Measurements from ENCODE around the gene ZNF765. TPM values are rescaled to one million over a fixed set of nuclear protein-coding genes. Genes with fewer than 3 reads are reported as not detected.

ZNF765 gene
- total RNA-seq, result 7.3 and 7.7 TPM in 2 replicates
- polyA plus RNA-seq, result 2.5 and 2.7 TPM in 2 replicates
- polyA plus RNA-seq (2011; cell fraction: cytosol; rRNA removed), result 2.5 and 2.7 TPM in 2 replicates
- 10.9 and 13.6 TPM in 2 replicates for polyA plus RNA-seq (2011; cell fraction: nucleus; rRNA removed)
- polyA plus RNA-seq (2012), result 5.0 and 5.7 TPM in 2 replicates
- polyA minus RNA-seq, result 9.4 and 10.1 TPM in 2 replicates
- 4.3 TPM for polyA minus RNA-seq (2011; cell fraction: cytosol; rRNA and poly(A)+ RNA removed)
- polyA minus RNA-seq (2011; cell fraction: nucleus; rRNA and poly(A)+ RNA removed), result 10.8 and 15.8 TPM in 2 replicates
- percentile 62 among the genes with signal in this experiment for Bru-seq, nascent RNA
- BruChase-seq, experiment 1, labeled RNA remaining after a 6-hour chase, result percentile 66 among the genes with signal in this experiment
- percentile 66 among the genes with signal in this experiment for BruChase-seq, experiment 2, labeled RNA remaining after a 2-hour chase
- long read RNA-seq, full-length matches to known transcripts, result 12 of 16 reads
- long read RNA-seq, partial matches to known transcripts, result 0 of 16 reads
- long read RNA-seq, other reads (novel, unspliced or antisense), result 4 of 16 reads

DNA sequence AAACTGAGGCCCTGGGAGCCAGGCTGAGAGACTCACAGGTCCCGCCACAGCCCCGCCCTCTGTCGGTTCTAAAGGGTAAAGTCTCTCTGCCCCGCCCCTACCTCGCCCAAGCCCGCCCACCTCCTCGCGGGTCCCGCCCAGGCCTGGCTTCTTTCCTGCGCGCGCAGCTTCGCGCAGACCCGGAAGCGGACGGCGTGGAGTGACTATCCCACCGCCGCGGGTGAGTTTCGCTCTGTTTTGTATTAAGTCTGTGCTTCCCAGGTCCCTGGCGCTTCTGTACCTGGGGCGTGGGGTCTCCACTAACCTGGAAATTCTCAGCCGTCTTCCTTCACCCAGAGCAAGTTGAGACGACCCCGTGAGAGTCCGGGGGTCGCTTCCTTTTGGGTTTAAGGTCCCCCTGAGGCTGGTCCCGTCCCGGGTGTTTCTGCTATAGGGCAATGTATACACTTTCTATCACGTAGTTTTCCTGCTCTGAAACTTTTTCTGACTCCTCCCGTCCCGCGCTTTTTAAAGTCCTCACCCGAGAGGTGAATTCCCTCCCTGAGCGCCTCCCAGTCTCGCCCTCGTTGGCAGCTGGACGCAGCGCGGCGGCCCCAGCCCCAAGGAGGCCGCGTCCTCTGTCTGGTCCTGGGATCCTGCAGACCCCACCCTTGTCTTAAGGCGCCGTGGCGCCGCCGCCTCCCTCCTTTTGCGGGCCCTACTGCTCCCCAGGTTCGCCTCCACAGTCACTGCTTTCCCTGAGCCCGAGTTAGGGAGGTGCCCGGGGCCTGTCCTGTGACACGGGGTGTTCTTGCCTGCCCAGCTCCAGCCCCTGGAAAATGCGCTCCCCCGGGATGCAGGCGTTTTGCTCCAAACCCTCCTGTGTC lies at the start of gene ZNF765:
Gene ZNF765, plus strand, starts transcription at position 176 of the 866 bp plus-strand sequence. CDS start 2,867 bp downstream, outside the sequence.
- dilution Hi-C loops (cut with MboI; ENCODE audit: extremely low pct_ligation_motif_present, low sequenced_read_pairs) (no loop called here), intact Hi-C loops (cut with micrococcal nuclease) (loop anchor here (2.0 to 10.0 kb wide), 5 partner anchors 30 to 200 kb away; partner anchors contain the start of genes ZNF525, ZNF665, ZNF761 and ZNF813)
- FAIRE-seq, result peak; percentile 81
- H3K27ac ChIP-seq (ENCODE audit: insufficient read depth, low read depth, low read length), result peak within 1 kb of the TSS; percentile 71
- peak within 1 kb of the TSS; percentile 99 for H2AFZ ChIP-seq (ENCODE audit: low read depth, low read length)
- H3K9me1 ChIP-seq (replicated peaks; ENCODE audit: control insufficient read depth, extremely low read depth, insufficient read depth, low read length), result no peaks in the 10 kb centered on the region
- H3K4me1 ChIP-seq (ENCODE audit: control insufficient read depth, extremely low read depth, insufficient read depth, low read length), result peaks cover 5% of the 10 kb centered on the region
- peak within 1 kb of the TSS; percentile 88 to 95 (median 93) for H3K4me3 ChIP-seq (replicated peaks in 1 of 3; ENCODE audit: insufficient read depth in 1 of 3, low read depth in 1 of 3, low read length in 3 of 3)
- H3K9me3 ChIP-seq (replicated peaks; ENCODE audit: control insufficient read depth, insufficient read depth, low read length), result no peaks in the 10 kb centered on the region
- BruUV-seq (replicated peaks), result TSS peak; percentile 79
- no peaks in the 10 kb centered on the region for H4K20me1 ChIP-seq (replicated peaks; ENCODE audit: control insufficient read depth, extremely low read depth, insufficient read depth, low read length)
- DNase-seq (ENCODE audit: low read depth, low spot score), result peak; percentile 91
- POLR2A ChIA-PET, result no interaction called here
- peak within 1 kb of the TSS; percentile 78 for H3K4me2 ChIP-seq (ENCODE audit: insufficient read depth, low read length)
- TF ChIP-seq MAX (IDR thresholded peaks at IDR 0.05; ENCODE audit: insufficient read depth, insufficient read length) (no peak), GATA2 (IDR thresholded peaks at IDR 0.05; ENCODE audit: insufficient read depth, insufficient read length, low read depth, low read length) (no peak), CTCF (IDR thresholded peaks at IDR 0.05; ENCODE audit: extremely low read depth in 1 of 2, insufficient read depth in 1 of 2, low read depth in 1 of 2, low read length in 2 of 2) (peak in 1 of 2 donors; percentile 66), POLR2AphosphoS5 (IDR thresholded peaks at IDR 0.05; ENCODE audit: insufficient read depth, low read depth, low read length) (peak; percentile 49), FOS (IDR thresholded peaks at IDR 0.05; ENCODE audit: borderline replicate concordance, insufficient read depth, low read length) (no peak), POLR2A (IDR thresholded peaks at IDR 0.05; ENCODE audit: low read depth, low read length) (peak; percentile 72)
- peaks cover 3% of the 10 kb centered on the region for H3K79me2 ChIP-seq (ENCODE audit: control insufficient read depth, insufficient read depth, low read length)
- H3K9ac ChIP-seq (replicated peaks; ENCODE audit: extremely low read depth, insufficient read depth, low read length), result peak within 1 kb of the TSS; percentile 73
- CTCF ChIA-PET, result interaction anchor here (1.5 to 1.6 kb wide), 2 partner anchors 30 to 200 kb away, joined by 8 to 10 read pairs; no protein-coding TSS in a partner anchor
- peaks cover 0 to 2% of the 10 kb centered on the region in 2 experiments for H3K36me3 ChIP-seq (ENCODE audit: control insufficient read depth in 2 of 2, extremely low read depth in 1 of 2, insufficient read depth in 2 of 2, low read length in 2 of 2)
- H3K27me3 ChIP-seq (ENCODE audit: control insufficient read depth in 2 of 2, insufficient read depth in 2 of 2, low read length in 2 of 2), result no peaks in the 10 kb centered on the region
